ENCODE data around the gene TMEM192. TPM values are rescaled to one million over a fixed set of nuclear protein-coding genes. Genes with fewer than 3 reads are reported as not detected.

Gene TMEM192
- total RNA-seq, 1 experiment from 2014 or later = 31.6 TPM

DNA sequence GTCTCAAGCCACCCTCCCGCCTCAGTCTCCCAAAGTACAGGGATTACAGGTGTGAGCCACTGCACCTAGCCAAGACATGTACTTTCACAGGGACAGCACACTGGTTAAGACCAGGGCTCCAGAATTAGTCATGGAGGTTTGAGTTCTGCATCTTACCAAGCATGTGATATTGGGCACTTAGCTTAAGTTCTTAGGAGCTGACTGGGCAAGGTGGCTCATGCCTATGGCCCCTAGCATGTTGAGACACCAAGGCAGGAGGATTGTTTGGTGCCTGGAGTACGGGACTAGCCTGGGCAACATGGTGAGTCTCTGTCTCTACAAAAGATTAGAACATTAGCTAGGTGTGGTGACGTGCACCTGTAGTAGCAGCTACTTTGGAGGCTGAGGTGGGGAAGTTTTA is 2.6 kb upstream of the TMEM192 start:
- BruUV-seq (replicated peaks) = no TSS peak
- ChIA-PET CTCF (interaction anchor here (0.8 to 1.4 kb wide), 2 partner anchors 175 to 1445 kb away, joined by 3 read pairs; no protein-coding TSS in a partner anchor), POLR2A (interaction anchor here (0.7 to 1.8 kb wide), 5 partner anchors 7 to 357 kb away, joined by 3 to 5 read pairs (median 3); no protein-coding TSS in a partner anchor)
- Mint-ChIP-seq H3K27me3 (ENCODE audit: insufficient read depth, unreplicated experiment) (no peaks in the 10 kb centered on the region), H3K9me3 (ENCODE audit: unreplicated experiment) (no peaks in the 10 kb centered on the region), H3K4me1 (ENCODE audit: insufficient read depth, unreplicated experiment) (peaks cover 9% of the 10 kb centered on the region), H3K36me3 (ENCODE audit: insufficient read depth, unreplicated experiment) (peaks cover 8% of the 10 kb centered on the region), H3K4me3 (ENCODE audit: unreplicated experiment) (no peak overlapping the region), H3K27ac (ENCODE audit: low read depth, unreplicated experiment) (no peak overlapping the region)
- TF ChIP-seq, protein P1, sequence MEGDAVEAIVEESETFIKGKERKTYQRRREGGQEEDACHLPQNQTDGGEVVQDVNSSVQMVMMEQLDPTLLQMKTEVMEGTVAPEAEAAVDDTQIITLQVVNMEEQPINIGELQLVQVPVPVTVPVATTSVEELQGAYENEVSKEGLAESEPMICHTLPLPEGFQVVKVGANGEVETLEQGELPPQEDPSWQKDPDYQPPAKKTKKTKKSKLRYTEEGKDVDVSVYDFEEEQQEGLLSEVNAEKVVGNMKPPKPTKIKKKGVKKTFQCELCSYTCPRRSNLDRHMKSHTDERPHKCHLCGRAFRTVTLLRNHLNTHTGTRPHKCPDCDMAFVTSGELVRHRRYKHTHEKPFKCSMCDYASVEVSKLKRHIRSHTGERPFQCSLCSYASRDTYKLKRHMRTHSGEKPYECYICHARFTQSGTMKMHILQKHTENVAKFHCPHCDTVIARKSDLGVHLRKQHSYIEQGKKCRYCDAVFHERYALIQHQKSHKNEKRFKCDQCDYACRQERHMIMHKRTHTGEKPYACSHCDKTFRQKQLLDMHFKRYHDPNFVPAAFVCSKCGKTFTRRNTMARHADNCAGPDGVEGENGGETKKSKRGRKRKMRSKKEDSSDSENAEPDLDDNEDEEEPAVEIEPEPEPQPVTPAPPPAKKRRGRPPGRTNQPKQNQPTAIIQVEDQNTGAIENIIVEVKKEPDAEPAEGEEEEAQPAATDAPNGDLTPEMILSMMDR (IDR thresholded peaks at IDR 0.05; ENCODE audit: unreplicated experiment) = no peak
- intact Hi-C loops (cut with micrococcal nuclease) = no loop called here
- DNase-seq (ENCODE audit: unreplicated experiment) = no peak

DNA sequence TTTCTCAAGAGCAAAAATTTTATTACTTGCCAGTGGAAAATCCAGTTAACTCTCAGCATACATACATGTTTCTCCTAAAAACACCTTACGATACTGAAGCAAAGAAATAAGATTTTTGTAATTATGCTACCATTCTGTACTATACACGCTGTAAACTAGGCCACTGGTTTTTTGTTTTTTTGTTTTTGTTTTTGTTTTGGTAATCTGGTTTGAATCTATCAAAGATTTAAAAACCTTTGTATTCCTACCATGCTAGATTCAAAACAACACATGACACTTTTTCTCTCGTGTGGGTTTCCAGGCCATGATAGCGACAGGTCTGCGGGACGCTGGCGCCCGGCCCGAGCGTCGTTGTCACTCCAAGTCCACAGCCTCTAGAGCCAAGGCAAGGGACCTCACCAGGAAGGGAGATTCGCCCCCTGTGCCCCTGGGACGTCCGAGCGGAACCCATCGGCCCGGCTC is 723 bp downstream of the TMEM192 start:
- TF ChIP-seq, protein P1 (IDR thresholded peaks at IDR 0.05; ENCODE audit: unreplicated experiment) = no peak
- Mint-ChIP-seq H3K27me3 (ENCODE audit: insufficient read depth, unreplicated experiment) (no peaks in the 10 kb centered on the region), H3K27ac (ENCODE audit: low read depth, unreplicated experiment) (peak overlapping the region; percentile 94), H3K9me3 (ENCODE audit: unreplicated experiment) (no peaks in the 10 kb centered on the region), H3K4me3 (ENCODE audit: unreplicated experiment) (peak overlapping the region; percentile 97), H3K36me3 (ENCODE audit: insufficient read depth, unreplicated experiment) (peaks cover 18% of the 10 kb centered on the region), H3K4me1 (ENCODE audit: insufficient read depth, unreplicated experiment) (peaks cover 9% of the 10 kb centered on the region)
- POLR2A ChIA-PET = interaction anchor here (0.6 to 2.7 kb wide), 7 partner anchors 90 to 197 kb away, joined by 3 to 28 read pairs (median 5); partner anchors contain the start of gene KLHL2
- intact Hi-C loops (cut with micrococcal nuclease) = loop anchor here (5.0 kb wide), 1 partner anchor 215 kb away; the partner anchor contains the start of gene MSMO1
- CTCF ChIA-PET = interaction anchor here (0.7 to 1.9 kb wide), 4 partner anchors 11 to 771 kb away, joined by 3 to 26 read pairs (median 4); no protein-coding TSS in a partner anchor
- no peak for DNase-seq (ENCODE audit: unreplicated experiment)
- BruUV-seq (replicated peaks) = no TSS peak

DNA sequence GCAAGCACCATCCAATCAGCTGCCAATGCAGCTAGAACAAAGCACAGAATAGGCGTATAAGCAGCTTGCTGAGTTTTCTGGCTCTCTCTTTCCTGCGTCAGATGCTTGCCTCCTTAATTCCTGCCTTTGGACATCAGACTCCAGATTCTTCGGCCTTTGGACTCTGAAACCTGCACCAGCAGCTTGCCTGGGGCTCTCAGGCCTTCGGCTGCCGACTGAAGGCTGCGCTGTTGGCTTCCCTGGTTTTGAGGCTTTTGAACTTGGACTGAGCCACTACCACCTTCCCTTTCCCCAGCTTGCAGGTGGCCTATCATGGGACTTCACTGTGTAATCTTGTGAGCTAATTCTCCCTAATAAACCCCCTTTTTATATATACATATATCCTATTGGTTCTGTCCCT is 6.1 kb downstream of the TMEM192 start:
- Mint-ChIP-seq H3K36me3 (ENCODE audit: insufficient read depth, unreplicated experiment) (peaks cover 32% of the 10 kb centered on the region), H3K27me3 (ENCODE audit: insufficient read depth, unreplicated experiment) (no peaks in the 10 kb centered on the region), H3K4me3 (ENCODE audit: unreplicated experiment) (no peak overlapping the region), H3K9me3 (ENCODE audit: unreplicated experiment) (no peaks in the 10 kb centered on the region), H3K27ac (ENCODE audit: low read depth, unreplicated experiment) (no peak overlapping the region), H3K4me1 (ENCODE audit: insufficient read depth, unreplicated experiment) (no peaks in the 10 kb centered on the region)
- ChIA-PET CTCF (no interaction called here), POLR2A (no interaction called here)
- TF ChIP-seq, protein P1 (IDR thresholded peaks at IDR 0.05; ENCODE audit: unreplicated experiment) = no peak
- no peak for DNase-seq (ENCODE audit: unreplicated experiment)
- BruUV-seq (replicated peaks) = no TSS peak
- intact Hi-C loops (cut with micrococcal nuclease) = no loop called here

DNA sequence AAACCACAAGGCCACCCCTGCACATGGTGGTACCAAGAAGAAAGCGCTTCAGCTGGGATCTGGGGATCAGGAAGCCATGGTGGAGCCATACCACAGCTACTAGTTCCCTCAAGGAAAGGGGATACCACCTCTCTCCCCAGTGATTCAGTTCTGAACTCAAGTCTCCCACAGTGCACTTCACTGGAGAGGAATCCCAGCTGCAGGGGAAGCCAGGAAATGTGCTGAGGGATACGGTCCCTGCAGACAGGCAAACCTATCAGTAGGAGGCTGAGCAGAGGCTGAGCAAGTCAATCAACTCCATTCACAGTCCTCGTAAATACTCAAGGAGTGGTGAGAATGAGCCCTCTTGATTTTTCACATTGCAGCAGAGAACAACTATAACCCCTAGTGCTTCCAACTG is 11.0 kb downstream of the TMEM192 start:
- ChIA-PET POLR2A (no interaction called here), CTCF (interaction anchor here (0.6 to 1.5 kb wide), 2 partner anchors 30 to 334 kb away, joined by 3 to 5 read pairs; no protein-coding TSS in a partner anchor)
- H3K27ac Mint-ChIP-seq (ENCODE audit: low read depth, unreplicated experiment) = no peak overlapping the region
- H3K27me3 Mint-ChIP-seq (ENCODE audit: insufficient read depth, unreplicated experiment) = no peaks in the 10 kb centered on the region
- TF ChIP-seq, protein P1 (IDR thresholded peaks at IDR 0.05; ENCODE audit: unreplicated experiment) = no peak
- H3K4me1 Mint-ChIP-seq (ENCODE audit: insufficient read depth, unreplicated experiment) = no peaks in the 10 kb centered on the region
- H3K4me3 Mint-ChIP-seq (ENCODE audit: unreplicated experiment) = no peak overlapping the region
- peaks cover 66% of the 10 kb centered on the region for H3K36me3 Mint-ChIP-seq (ENCODE audit: insufficient read depth, unreplicated experiment)
- no peaks in the 10 kb centered on the region for H3K9me3 Mint-ChIP-seq (ENCODE audit: unreplicated experiment)
- BruUV-seq (replicated peaks) = no TSS peak
- DNase-seq (ENCODE audit: unreplicated experiment) = no peak
- intact Hi-C loops (cut with micrococcal nuclease) = no loop called here
